Suprapubic skin (tissue), 4 donors: ENCODE results near the gene RBP4. TPM values are rescaled to one million over a fixed set of nuclear protein-coding genes. Genes with fewer than 3 reads are reported as not detected.

ENCODE experiments used
- DNase-seq, 2 donors: peaks; one replicate each; pipeline ENCODE4 v3.0.0-alpha.2; 2019; ENCODE audit warnings: low spot score in 2 of 2
- H3K27ac ChIP-seq: fragments of 200-600 bp; sonication (generic); one replicate; pipeline ENCODE4 v1.5.1; 2019
- H3K27me3 ChIP-seq: fragments of 200-600 bp; sonication (generic); one replicate; pipeline ENCODE4 v1.5.1; 2019
- H3K36me3 ChIP-seq: fragments of 200-600 bp; sonication (generic); one replicate; pipeline ENCODE4 v1.5.1; 2019
- H3K4me1 ChIP-seq: fragments of 200-600 bp; sonication (generic); one replicate; pipeline ENCODE4 v1.5.1; 2019
- H3K4me3 ChIP-seq: fragments of 200-600 bp; sonication (generic); one replicate; pipeline ENCODE4 v1.5.1; 2019; ENCODE audit warnings: mild to moderate bottlenecking
- H3K9me3 ChIP-seq: fragments of 200-600 bp; sonication (generic); one replicate; pipeline ENCODE4 v1.5.1; 2019
- CTCF ChIP-seq, 2 donors: fragments of 200-600 bp in 1 of 2; fragments of 450-650 bp in 1 of 2; sonication (generic) in 1 of 2; IDR thresholded peaks; one replicate each; pipeline ENCODE4 v1.5.1; 2016 to 2019; ENCODE audit warnings: antibody characterized with exemption in 2 of 2, mild to moderate bottlenecking in 1 of 2, moderate library complexity in 1 of 2
- EP300 ChIP-seq: sonication (generic); formaldehyde crosslinking; IDR thresholded peaks from one replicate; pipeline ENCODE4 v1.6.1; 2017; ENCODE audit warnings: antibody characterized with exemption
- POLR2A ChIP-seq, 2 donors: fragments of 450-650 bp; IDR thresholded peaks; one replicate each; pipeline ENCODE4 v1.6.1; 2017; ENCODE audit warnings: antibody characterized with exemption in 2 of 2, mild to moderate bottlenecking in 2 of 2, moderate library complexity in 2 of 2
- POLR2AphosphoS5 ChIP-seq, 3 donors: sonication (generic); formaldehyde crosslinking; IDR thresholded peaks; one replicate each; pipeline ENCODE4 v1.6.1; 2017; ENCODE audit warnings: antibody characterized with exemption in 3 of 3
- WGBS: methylation state at CpG from one replicate; pipeline ENCODE4 v1.1.5; 2018; 5-methylcytosine and 5-hydroxymethylcytosine counted together
- total RNA-seq, 4 donors: library from RNA; depleted of rRNA; stranded (reverse); fragments of >200 nt; gene quantifications; one replicate each; pipeline ENCODE4 v1.1.0, GENCODE V29; 2016

Gene RBP4
- total RNA-seq, 4 donors from 2014 or later: 8.5 to 32.7 (median 18.2) TPM

- WGBS: 100% methylated on average over 1 of the region's 1 CpG
- Histone ChIP-seq H3K4me1 (no peaks in the 10 kb centered on the region), H3K9me3 (no peaks in the 10 kb centered on the region), H3K4me3 (no peak overlapping the region), H3K27me3 (no peaks in the 10 kb centered on the region), H3K36me3 (no peaks in the 10 kb centered on the region), H3K27ac (no peak overlapping the region)
- TF ChIP-seq CTCF (IDR thresholded peaks at IDR 0.05) (no peak), POLR2AphosphoS5 (IDR thresholded peaks at IDR 0.05) (no peak), EP300 (no peak), POLR2A (IDR thresholded peaks at IDR 0.05) (no peak)
- DNase-seq: no peak
Measured at GRCh38 chr10:93554316-93554663, 46.7 kb downstream of the RBP4 start.

DNA sequence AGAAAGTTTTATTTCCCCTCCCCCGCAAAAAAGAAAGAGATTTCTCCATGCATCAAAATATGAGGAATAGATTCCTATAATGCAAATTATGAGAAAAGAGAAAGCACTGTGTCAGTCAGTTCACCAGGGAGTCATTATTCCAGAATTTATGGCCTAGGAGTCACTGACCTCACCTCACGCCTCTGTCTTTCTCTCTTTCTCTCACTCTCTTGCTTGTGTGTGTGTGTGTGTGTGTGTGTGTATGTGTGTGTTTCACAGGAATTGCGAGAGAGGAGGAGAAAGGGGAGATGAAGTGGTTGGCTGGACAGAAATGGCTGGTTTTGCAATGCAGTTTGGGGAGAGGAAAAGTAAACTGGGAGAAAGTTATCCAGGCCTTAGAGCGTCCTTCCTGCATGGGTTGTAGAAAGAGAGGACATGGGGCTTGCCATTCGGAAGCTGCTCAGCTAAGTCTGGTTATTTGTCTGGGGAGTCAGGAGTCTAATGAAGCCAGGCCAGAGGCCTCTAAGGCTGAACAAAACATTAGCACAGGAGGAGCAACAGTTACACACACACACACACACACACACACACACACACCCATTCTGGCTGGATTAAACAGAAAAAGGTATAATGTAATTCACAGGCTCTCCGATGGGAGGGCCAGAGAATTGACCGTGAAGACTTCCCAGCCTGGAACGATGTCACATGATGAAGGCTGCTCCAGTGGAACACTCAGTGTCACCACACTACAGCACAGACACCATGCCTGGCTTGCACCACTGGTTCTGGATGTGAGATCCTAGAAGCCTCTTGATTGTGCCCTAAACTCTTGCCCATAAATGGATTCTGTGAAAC is 47.3 kb downstream of the RBP4 start:
- no peak for TF ChIP-seq POLR2A (IDR thresholded peaks at IDR 0.05)
- no peak for TF ChIP-seq CTCF (IDR thresholded peaks at IDR 0.05)
- TF ChIP-seq POLR2AphosphoS5 (IDR thresholded peaks at IDR 0.05): no peak
- no peak for TF ChIP-seq EP300
- Histone ChIP-seq H3K27ac (no peak overlapping the region), H3K9me3 (no peaks in the 10 kb centered on the region), H3K27me3 (no peaks in the 10 kb centered on the region), H3K36me3 (no peaks in the 10 kb centered on the region), H3K4me1 (no peaks in the 10 kb centered on the region), H3K4me3 (no peak overlapping the region)
- 84% methylated on average over 8 of the region's 8 CpGs for WGBS
- DNase-seq: no peak

- Histone ChIP-seq H3K36me3 (no peaks in the 10 kb centered on the region), H3K4me1 (no peaks in the 10 kb centered on the region), H3K27me3 (no peaks in the 10 kb centered on the region), H3K9me3 (no peaks in the 10 kb centered on the region), H3K27ac (no peak overlapping the region), H3K4me3 (no peak overlapping the region)
- WGBS: 90% methylated on average over 3 of the region's 3 CpGs
- DNase-seq: no peak
- TF ChIP-seq CTCF (IDR thresholded peaks at IDR 0.05) (no peak), POLR2A (IDR thresholded peaks at IDR 0.05) (no peak), EP300 (no peak), POLR2AphosphoS5 (IDR thresholded peaks at IDR 0.05) (no peak)
Measured at GRCh38 chr10:93552780-93553179, 48.3 kb downstream of the RBP4 start.

GRCh38 chr10:93550606-93551005 is 50.4 kb downstream of the RBP4 start:
- H3K36me3 ChIP-seq: no peaks in the 10 kb centered on the region
- TF ChIP-seq CTCF (IDR thresholded peaks at IDR 0.05): no peak
- TF ChIP-seq POLR2AphosphoS5 (IDR thresholded peaks at IDR 0.05): no peak
- TF ChIP-seq POLR2A (IDR thresholded peaks at IDR 0.05): no peak
- TF ChIP-seq EP300: no peak
- no peak overlapping the region for H3K27ac ChIP-seq
- DNase-seq: no peak
- no peaks in the 10 kb centered on the region for H3K27me3 ChIP-seq
- no peaks in the 10 kb centered on the region for H3K9me3 ChIP-seq
- no peaks in the 10 kb centered on the region for H3K4me1 ChIP-seq
- H3K4me3 ChIP-seq: no peak overlapping the region
- WGBS: 89% methylated on average over 4 of the region's 4 CpGs

DNA sequence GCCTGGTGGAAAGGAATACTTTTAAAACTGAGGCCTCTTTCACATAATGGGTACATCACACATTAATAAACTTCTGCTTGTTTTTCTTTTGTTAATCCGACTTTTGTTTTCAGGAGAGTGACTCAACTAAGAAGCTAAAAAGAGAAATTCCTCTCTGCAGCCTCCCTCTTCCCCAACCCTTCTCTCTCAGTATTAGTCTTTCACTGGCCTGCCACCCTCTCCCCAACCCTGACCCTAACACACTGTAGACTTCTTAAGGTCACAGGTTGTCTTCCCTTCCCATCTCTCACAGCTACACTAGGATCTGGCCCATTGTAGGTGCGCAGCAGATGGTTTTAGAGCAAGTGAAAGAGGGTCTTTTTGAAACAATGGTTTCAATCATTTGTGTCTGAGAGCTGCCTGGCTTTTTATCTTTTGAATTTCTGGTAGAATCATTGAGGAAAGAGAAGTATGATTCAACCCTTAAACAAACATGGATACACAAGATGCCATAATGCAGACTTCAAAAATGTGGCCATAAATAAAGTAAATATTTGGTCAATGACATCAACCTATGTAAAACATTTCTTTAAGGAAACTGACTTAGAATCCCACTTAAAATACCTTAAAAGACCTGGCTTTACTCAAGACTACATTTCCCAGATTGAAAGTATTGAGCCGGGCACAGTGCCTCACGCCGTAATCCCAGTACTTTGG is 52.5 kb downstream of the RBP4 start:
- Histone ChIP-seq H3K27ac (no peak overlapping the region), H3K9me3 (no peaks in the 10 kb centered on the region), H3K4me1 (no peaks in the 10 kb centered on the region), H3K4me3 (no peak overlapping the region), H3K36me3 (no peaks in the 10 kb centered on the region), H3K27me3 (no peaks in the 10 kb centered on the region)
- no peak for TF ChIP-seq CTCF (IDR thresholded peaks at IDR 0.05)
- no peak for TF ChIP-seq POLR2AphosphoS5 (IDR thresholded peaks at IDR 0.05)
- 70% methylated on average over 5 of the region's 5 CpGs for WGBS
- DNase-seq: no peak
